GM12878 (cell line): ENCODE measurements around the gene S100A4.
"Not testable (repeated sequence)": the region's sequence is repeated elsewhere in the genome, so short reads cannot be mapped to it uniquely, and the experiment has no call there.

ENCODE experiments used
- ETV6 ChIP-seq, 2 experiments: fragments of 450-650 bp in 1 of 2; IDR thresholded peaks in 1 of 2; conservative IDR thresholded peaks in 1 of 2; 2 replicates each; pipeline ENCODE4 v1.6.1; 2014; ENCODE audit warnings: antibody characterized with exemption in 1 of 2, borderline replicate concordance in 1 of 2, low read depth in 1 of 2, mild to moderate bottlenecking in 1 of 2, moderate library complexity in 1 of 2
- HDGF ChIP-seq: fragments of 450-650 bp; IDR thresholded peaks from 2 replicates; pipeline ENCODE4 v1.6.1; 2016; ENCODE audit warnings: antibody characterized with exemption
- MXI1 ChIP-seq: fragments of 150-350 bp; IDR thresholded peaks from 2 replicates; pipeline ENCODE4 v1.6.1; 2011; ENCODE audit warnings: low read depth, mild to moderate bottlenecking, inconsistent platforms, low read length, improper control_type of control experiment
- MYB ChIP-seq: fragments of 150-350 bp; IDR thresholded peaks from 2 replicates; pipeline ENCODE4 v1.6.1; 2014; ENCODE audit warnings: mild to moderate bottlenecking, low read depth, low read length, borderline replicate concordance
- NFYB ChIP-seq: IDR thresholded peaks from 2 replicates; pipeline ENCODE4 v1.6.1; 2011; ENCODE audit warnings: low read depth, mild to moderate bottlenecking, low read length, improper control_type of control experiment, moderate library complexity; ENCODE audit not compliant: insufficient read depth
- SIX5 ChIP-seq: IDR thresholded peaks from 2 replicates; pipeline ENCODE4 v1.6.1; 2011; ENCODE audit warnings: mild to moderate bottlenecking, low read depth, low read length, moderate library complexity; ENCODE audit not compliant: severe bottlenecking
- STAT3 ChIP-seq: IDR thresholded peaks from 2 replicates; pipeline ENCODE4 v1.6.1; 2011; ENCODE audit warnings: low read depth, low read length, improper control_type of control experiment
- TAF1 ChIP-seq: IDR thresholded peaks from 2 replicates; pipeline ENCODE4 v1.6.1; 2011; ENCODE audit warnings: mild to moderate bottlenecking, low read depth, low read length, borderline replicate concordance
- TF ChIP-seq, protein P1 (sequence below): IDR thresholded peaks from 2 replicates; pipeline ENCODE4 v1.6.1; 2011; ENCODE audit warnings: low read depth, mild to moderate bottlenecking, low read length, moderate library complexity, borderline replicate concordance; ENCODE audit errors: extremely low read depth
- TF ChIP-seq, protein P2 (sequence below), 3 experiments: IDR thresholded peaks in 2 of 3; conservative IDR thresholded peaks in 1 of 3; 2 replicates each; pipeline ENCODE4 v1.5.1; 2011; ENCODE audit warnings: low read depth in 3 of 3, low read length in 3 of 3, mild to moderate bottlenecking in 3 of 3, control low read depth in 2 of 3, moderate library complexity in 2 of 3, inconsistent platforms in 1 of 3, mixed read lengths in 1 of 3; ENCODE audit not compliant: control insufficient read depth in 2 of 3, insufficient read depth in 1 of 3; ENCODE audit errors: extremely low read depth in 1 of 3
- TF ChIP-seq, protein P3 (sequence below): fragments of 450-650 bp; IDR thresholded peaks from 2 replicates; pipeline ENCODE4 v1.6.1; 2014; ENCODE audit warnings: mild to moderate bottlenecking
- TF ChIP-seq, protein P4 (sequence below): fragments of 450-650 bp; IDR thresholded peaks from 2 replicates; pipeline ENCODE4 v1.6.1; 2017; ENCODE audit warnings: mild to moderate bottlenecking, moderate library complexity

DNA sequence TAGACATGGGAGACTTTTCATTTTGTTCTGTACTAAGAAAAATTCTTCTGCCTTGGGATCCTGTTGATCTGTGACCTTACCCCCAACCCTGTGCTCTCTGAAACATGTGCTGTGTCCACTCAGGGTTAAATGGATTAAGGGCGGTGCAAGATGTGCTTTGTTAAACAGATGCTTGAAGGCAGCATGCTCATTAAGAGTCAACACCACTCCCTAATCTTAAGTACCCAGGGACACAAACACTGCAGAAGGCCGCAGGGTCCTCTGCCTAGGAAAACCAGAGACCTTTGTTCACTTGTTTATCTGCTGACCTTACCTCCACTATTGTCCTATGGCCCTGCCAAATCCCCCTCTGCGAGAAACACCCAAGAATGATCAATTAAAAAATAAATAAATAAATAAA is 37.9 kb upstream of the S100A4 start:
- TF ChIP-seq MYB; HDGF; NFYB; SIX5; TAF1; MXI1; STAT3; ETV6 (conservative IDR thresholded peaks at IDR 0.05 in 1 of 2, IDR thresholded peaks at IDR 0.05 in 1 of 2; ENCODE audit: borderline replicate concordance in 1 of 2, low read depth in 1 of 2): not testable (repeated sequence)
- TF ChIP-seq, protein P1, sequence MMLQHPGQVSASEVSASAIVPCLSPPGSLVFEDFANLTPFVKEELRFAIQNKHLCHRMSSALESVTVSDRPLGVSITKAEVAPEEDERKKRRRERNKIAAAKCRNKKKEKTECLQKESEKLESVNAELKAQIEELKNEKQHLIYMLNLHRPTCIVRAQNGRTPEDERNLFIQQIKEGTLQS = not testable (repeated sequence)
- TF ChIP-seq, protein P2, sequence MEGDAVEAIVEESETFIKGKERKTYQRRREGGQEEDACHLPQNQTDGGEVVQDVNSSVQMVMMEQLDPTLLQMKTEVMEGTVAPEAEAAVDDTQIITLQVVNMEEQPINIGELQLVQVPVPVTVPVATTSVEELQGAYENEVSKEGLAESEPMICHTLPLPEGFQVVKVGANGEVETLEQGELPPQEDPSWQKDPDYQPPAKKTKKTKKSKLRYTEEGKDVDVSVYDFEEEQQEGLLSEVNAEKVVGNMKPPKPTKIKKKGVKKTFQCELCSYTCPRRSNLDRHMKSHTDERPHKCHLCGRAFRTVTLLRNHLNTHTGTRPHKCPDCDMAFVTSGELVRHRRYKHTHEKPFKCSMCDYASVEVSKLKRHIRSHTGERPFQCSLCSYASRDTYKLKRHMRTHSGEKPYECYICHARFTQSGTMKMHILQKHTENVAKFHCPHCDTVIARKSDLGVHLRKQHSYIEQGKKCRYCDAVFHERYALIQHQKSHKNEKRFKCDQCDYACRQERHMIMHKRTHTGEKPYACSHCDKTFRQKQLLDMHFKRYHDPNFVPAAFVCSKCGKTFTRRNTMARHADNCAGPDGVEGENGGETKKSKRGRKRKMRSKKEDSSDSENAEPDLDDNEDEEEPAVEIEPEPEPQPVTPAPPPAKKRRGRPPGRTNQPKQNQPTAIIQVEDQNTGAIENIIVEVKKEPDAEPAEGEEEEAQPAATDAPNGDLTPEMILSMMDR (IDR thresholded peaks at IDR 0.05 in 2 of 3, conservative IDR thresholded peaks at IDR 0.05 in 1 of 3; ENCODE audit: control insufficient read depth in 2 of 3, extremely low read depth in 1 of 3, insufficient read depth in 1 of 3, low read depth in 3 of 3, low read length in 3 of 3) = not testable (repeated sequence)
- TF ChIP-seq, protein P3, sequence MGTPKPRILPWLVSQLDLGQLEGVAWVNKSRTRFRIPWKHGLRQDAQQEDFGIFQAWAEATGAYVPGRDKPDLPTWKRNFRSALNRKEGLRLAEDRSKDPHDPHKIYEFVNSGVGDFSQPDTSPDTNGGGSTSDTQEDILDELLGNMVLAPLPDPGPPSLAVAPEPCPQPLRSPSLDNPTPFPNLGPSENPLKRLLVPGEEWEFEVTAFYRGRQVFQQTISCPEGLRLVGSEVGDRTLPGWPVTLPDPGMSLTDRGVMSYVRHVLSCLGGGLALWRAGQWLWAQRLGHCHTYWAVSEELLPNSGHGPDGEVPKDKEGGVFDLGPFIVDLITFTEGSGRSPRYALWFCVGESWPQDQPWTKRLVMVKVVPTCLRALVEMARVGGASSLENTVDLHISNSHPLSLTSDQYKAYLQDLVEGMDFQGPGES = not testable (repeated sequence)
- TF ChIP-seq, protein P4, sequence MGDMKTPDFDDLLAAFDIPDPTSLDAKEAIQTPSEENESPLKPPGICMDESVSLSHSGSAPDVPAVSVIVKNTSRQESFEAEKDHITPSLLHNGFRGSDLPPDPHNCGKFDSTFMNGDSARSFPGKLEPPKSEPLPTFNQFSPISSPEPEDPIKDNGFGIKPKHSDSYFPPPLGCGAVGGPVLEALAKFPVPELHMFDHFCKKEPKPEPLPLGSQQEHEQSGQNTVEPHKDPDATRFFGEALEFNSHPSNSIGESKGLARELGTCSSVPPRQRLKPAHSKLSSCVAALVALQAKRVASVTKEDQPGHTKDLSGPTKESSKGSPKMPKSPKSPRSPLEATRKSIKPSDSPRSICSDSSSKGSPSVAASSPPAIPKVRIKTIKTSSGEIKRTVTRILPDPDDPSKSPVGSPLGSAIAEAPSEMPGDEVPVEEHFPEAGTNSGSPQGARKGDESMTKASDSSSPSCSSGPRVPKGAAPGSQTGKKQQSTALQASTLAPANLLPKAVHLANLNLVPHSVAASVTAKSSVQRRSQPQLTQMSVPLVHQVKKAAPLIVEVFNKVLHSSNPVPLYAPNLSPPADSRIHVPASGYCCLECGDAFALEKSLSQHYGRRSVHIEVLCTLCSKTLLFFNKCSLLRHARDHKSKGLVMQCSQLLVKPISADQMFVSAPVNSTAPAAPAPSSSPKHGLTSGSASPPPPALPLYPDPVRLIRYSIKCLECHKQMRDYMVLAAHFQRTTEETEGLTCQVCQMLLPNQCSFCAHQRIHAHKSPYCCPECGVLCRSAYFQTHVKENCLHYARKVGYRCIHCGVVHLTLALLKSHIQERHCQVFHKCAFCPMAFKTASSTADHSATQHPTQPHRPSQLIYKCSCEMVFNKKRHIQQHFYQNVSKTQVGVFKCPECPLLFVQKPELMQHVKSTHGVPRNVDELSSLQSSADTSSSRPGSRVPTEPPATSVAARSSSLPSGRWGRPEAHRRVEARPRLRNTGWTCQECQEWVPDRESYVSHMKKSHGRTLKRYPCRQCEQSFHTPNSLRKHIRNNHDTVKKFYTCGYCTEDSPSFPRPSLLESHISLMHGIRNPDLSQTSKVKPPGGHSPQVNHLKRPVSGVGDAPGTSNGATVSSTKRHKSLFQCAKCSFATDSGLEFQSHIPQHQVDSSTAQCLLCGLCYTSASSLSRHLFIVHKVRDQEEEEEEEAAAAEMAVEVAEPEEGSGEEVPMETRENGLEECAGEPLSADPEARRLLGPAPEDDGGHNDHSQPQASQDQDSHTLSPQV = not testable (repeated sequence)
